ENCODE measurements around the gene RSAD2. TPM values are rescaled to one million over a fixed set of nuclear protein-coding genes. Genes with fewer than 3 reads are reported as not detected.

RSAD2 gene
- 1.5 TPM for polyA plus RNA-seq (2012; ENCODE audit: missing spikeins)

- DNase-seq (ENCODE audit: insufficient read length) (no peak), FAIRE-seq (peak; percentile 64)
- TF ChIP-seq TAF1 (IDR thresholded peaks at IDR 0.05; ENCODE audit: borderline replicate concordance, low read depth, low read length) (no peak), POLR2A (IDR thresholded peaks at IDR 0.05; ENCODE audit: low read depth, low read length) (no peak), POLR2AphosphoS5 (IDR thresholded peaks at IDR 0.05; ENCODE audit: low read depth, low read length) (no peak)
Measured at GRCh38 chr2:6877402-6878304, at the start of gene RSAD2. RSAD2 (plus strand) TSS chr2:6877777; CDS start chr2:6877801, 24 bp downstream.

- DNase-seq (ENCODE audit: insufficient read length): no peak
- no peak for FAIRE-seq
- TF ChIP-seq TAF1 (IDR thresholded peaks at IDR 0.05; ENCODE audit: borderline replicate concordance, low read depth, low read length) (no peak), POLR2AphosphoS5 (IDR thresholded peaks at IDR 0.05; ENCODE audit: low read depth, low read length) (no peak), POLR2A (IDR thresholded peaks at IDR 0.05; ENCODE audit: low read depth, low read length) (no peak)
Measured at GRCh38 chr2:6828299-6828584, 49.3 kb upstream of the RSAD2 start.

GRCh38 chr2:6831229-6831628, 46.3 kb upstream of the RSAD2 start:
- DNase-seq (ENCODE audit: insufficient read length): no peak
- no peak for TF ChIP-seq POLR2AphosphoS5 (IDR thresholded peaks at IDR 0.05; ENCODE audit: low read depth, low read length)
- no peak for FAIRE-seq

- FAIRE-seq: no peak
- TF ChIP-seq TAF1 (IDR thresholded peaks at IDR 0.05; ENCODE audit: borderline replicate concordance, low read depth, low read length) (no peak), POLR2A (IDR thresholded peaks at IDR 0.05; ENCODE audit: low read depth, low read length) (no peak), POLR2AphosphoS5 (IDR thresholded peaks at IDR 0.05; ENCODE audit: low read depth, low read length) (no peak)
- DNase-seq (ENCODE audit: insufficient read length): no peak
Measured at GRCh38 chr2:6832596-6833299, 44.8 kb upstream of the RSAD2 start.

- FAIRE-seq: no peak
- TF ChIP-seq POLR2AphosphoS5 (IDR thresholded peaks at IDR 0.05; ENCODE audit: low read depth, low read length) (no peak), TAF1 (IDR thresholded peaks at IDR 0.05; ENCODE audit: borderline replicate concordance, low read depth, low read length) (no peak), POLR2A (IDR thresholded peaks at IDR 0.05; ENCODE audit: low read depth, low read length) (no peak)
Measured at GRCh38 chr2:6833300-6833604, 44.3 kb upstream of the RSAD2 start.

GRCh38 chr2:6834163-6834562, 43.4 kb upstream of the RSAD2 start:
- no peak for DNase-seq (ENCODE audit: insufficient read length)
- FAIRE-seq: no peak
- TF ChIP-seq TAF1 (IDR thresholded peaks at IDR 0.05; ENCODE audit: borderline replicate concordance, low read depth, low read length): no peak
- no peak for TF ChIP-seq POLR2AphosphoS5 (IDR thresholded peaks at IDR 0.05; ENCODE audit: low read depth, low read length)
- TF ChIP-seq POLR2A (IDR thresholded peaks at IDR 0.05; ENCODE audit: low read depth, low read length): no peak

More at GRCh38 chr2:6833300-6833604, 44.3 kb upstream of the RSAD2 start:
- DNase-seq (ENCODE audit: insufficient read length): no peak

GRCh38 chr2:6835467-6835866, 42.1 kb upstream of the RSAD2 start:
- no peak for TF ChIP-seq POLR2A (IDR thresholded peaks at IDR 0.05; ENCODE audit: low read depth, low read length)
- no peak for DNase-seq (ENCODE audit: insufficient read length)

GRCh38 chr2:6838673-6839319, 38.8 kb upstream of the RSAD2 start:
- TF ChIP-seq POLR2AphosphoS5 (IDR thresholded peaks at IDR 0.05; ENCODE audit: low read depth, low read length) (no peak), POLR2A (IDR thresholded peaks at IDR 0.05; ENCODE audit: low read depth, low read length) (no peak), TAF1 (IDR thresholded peaks at IDR 0.05; ENCODE audit: borderline replicate concordance, low read depth, low read length) (no peak)
- FAIRE-seq: no peak

More at GRCh38 chr2:6835467-6835866, 42.1 kb upstream of the RSAD2 start:
- no peak for FAIRE-seq

GRCh38 chr2:6841537-6842287, 35.9 kb upstream of the RSAD2 start:
- TF ChIP-seq POLR2A (IDR thresholded peaks at IDR 0.05; ENCODE audit: low read depth, low read length): no peak
- TF ChIP-seq TAF1 (IDR thresholded peaks at IDR 0.05; ENCODE audit: borderline replicate concordance, low read depth, low read length): no peak
- TF ChIP-seq POLR2AphosphoS5 (IDR thresholded peaks at IDR 0.05; ENCODE audit: low read depth, low read length): no peak
- FAIRE-seq (no peak), DNase-seq (ENCODE audit: insufficient read length) (no peak)

More at GRCh38 chr2:6838673-6839319, 38.8 kb upstream of the RSAD2 start:
- no peak for DNase-seq (ENCODE audit: insufficient read length)

- FAIRE-seq (no peak), DNase-seq (ENCODE audit: insufficient read length) (no peak)
Measured at GRCh38 chr2:6845312-6845711, 32.3 kb upstream of the RSAD2 start.

GRCh38 chr2:6845903-6846302, 31.7 kb upstream of the RSAD2 start:
- no peak for FAIRE-seq
- no peak for DNase-seq (ENCODE audit: insufficient read length)
- no peak for TF ChIP-seq POLR2AphosphoS5 (IDR thresholded peaks at IDR 0.05; ENCODE audit: low read depth, low read length)
- TF ChIP-seq POLR2A (IDR thresholded peaks at IDR 0.05; ENCODE audit: low read depth, low read length): no peak
- no peak for TF ChIP-seq TAF1 (IDR thresholded peaks at IDR 0.05; ENCODE audit: borderline replicate concordance, low read depth, low read length)

More at GRCh38 chr2:6845312-6845711, 32.3 kb upstream of the RSAD2 start:
- TF ChIP-seq POLR2AphosphoS5 (IDR thresholded peaks at IDR 0.05; ENCODE audit: low read depth, low read length) (no peak), POLR2A (IDR thresholded peaks at IDR 0.05; ENCODE audit: low read depth, low read length) (no peak), TAF1 (IDR thresholded peaks at IDR 0.05; ENCODE audit: borderline replicate concordance, low read depth, low read length) (no peak)
